Neural progenitor cell (in vitro differentiated cells): ENCODE measurements around the gene SMIM36. TPM values are rescaled to one million over a fixed set of nuclear protein-coding genes. Genes with fewer than 3 reads are reported as not detected.

Source experiments
- DNase-seq: peaks from one replicate; pipeline ENCODE4 v3.0.0-alpha.2; 2016; ENCODE audit warnings: low spot score
- H2AFZ ChIP-seq: fragments of 200-600 bp; sonication (generic); replicated peaks from 2 replicates; pipeline ENCODE4 v1.6.1; 2016; ENCODE audit warnings: antibody characterized with exemption
- H3F3A ChIP-seq: fragments of 200-600 bp; sonication (generic); 2 replicates; pipeline ENCODE4 v1.6.1; 2016; ENCODE audit warnings: antibody characterized with exemption, low read depth
- H3K27ac ChIP-seq: fragments of 200-600 bp; sonication (generic); 2 replicates; pipeline ENCODE4 v1.5.1; 2016; ENCODE audit warnings: mild to moderate bottlenecking
- H3K27me3 ChIP-seq: fragments of 200-600 bp; sonication (generic); 2 replicates; pipeline ENCODE4 v1.6.1; 2016; ENCODE audit warnings: mild to moderate bottlenecking, moderate library complexity
- H3K36me3 ChIP-seq: fragments of 200-600 bp; sonication (generic); 2 replicates; pipeline ENCODE4 v1.5.1; 2016
- H3K4me1 ChIP-seq: fragments of 200-600 bp; sonication (generic); 2 replicates; pipeline ENCODE4 v1.6.1; 2016; ENCODE audit warnings: mixed run types
- H3K4me2 ChIP-seq: fragments of 200-600 bp; sonication (generic); 2 replicates; pipeline ENCODE4 v1.6.1; 2016
- H3K4me3 ChIP-seq: fragments of 200-600 bp; sonication (generic); 2 replicates; pipeline ENCODE4 v1.5.1; 2016
- H3K79me2 ChIP-seq: fragments of 200-600 bp; sonication (generic); 2 replicates; pipeline ENCODE4 v1.6.1; 2016; ENCODE audit warnings: low read depth
- H3K9ac ChIP-seq: fragments of 200-600 bp; sonication (generic); 2 replicates; pipeline ENCODE4 v1.6.1; 2016
- H3K9me3 ChIP-seq: fragments of 200-600 bp; sonication (generic); 2 replicates; pipeline ENCODE4 v1.5.1; 2016; ENCODE audit warnings: low read depth
- H4K20me1 ChIP-seq: fragments of 200-600 bp; sonication (generic); 2 replicates; pipeline ENCODE4 v1.6.1; 2016; ENCODE audit warnings: low read depth
- H3K27ac Mint-ChIP-seq: 3 replicates; pipeline ENCODE4 v1.8.0; 2021; ENCODE audit warnings: mixed read lengths
- H3K27me3 Mint-ChIP-seq: 2 replicates; pipeline ENCODE4 v1.8.0; 2022; ENCODE audit warnings: low read depth, mild to moderate bottlenecking, inconsistent platforms, moderate library complexity, mixed read lengths; ENCODE audit not compliant: insufficient read depth
- H3K36me3 Mint-ChIP-seq: 3 replicates; pipeline ENCODE4 v1.8.0; 2021; ENCODE audit warnings: mixed read lengths
- H3K4me1 Mint-ChIP-seq: 3 replicates; pipeline ENCODE4 v1.8.0; 2021; ENCODE audit warnings: mixed read lengths
- H3K4me3 Mint-ChIP-seq: 3 replicates; pipeline ENCODE4 v1.8.0; 2021; ENCODE audit warnings: mild to moderate bottlenecking, moderate library complexity, mixed read lengths
- H3K9me3 Mint-ChIP-seq: 3 replicates; pipeline ENCODE4 v1.8.0; 2020; ENCODE audit warnings: mixed read lengths
- CTCF ChIP-seq: fragments of 200-600 bp; sonication (generic); IDR thresholded peaks from 2 replicates; pipeline ENCODE4 v1.5.1; 2017; ENCODE audit warnings: antibody characterized with exemption, mild to moderate bottlenecking
- EZH2 ChIP-seq: fragments of 200-600 bp; sonication (generic); IDR thresholded peaks from 2 replicates; pipeline ENCODE4 v1.6.1; 2017; ENCODE audit warnings: antibody characterized with exemption, mild to moderate bottlenecking, moderate library complexity
- EZH2phosphoT487 ChIP-seq: fragments of 200-600 bp; sonication (generic); IDR thresholded peaks from 2 replicates; pipeline ENCODE4 v1.6.1; 2017; ENCODE audit warnings: antibody characterized with exemption
- total RNA-seq: library from RNA; depleted of rRNA; stranded (reverse); fragments of >200 nt; gene quantifications from 2 replicates; pipeline ENCODE4 v1.2.3, GENCODE V29; 2015; ENCODE audit warnings: low replicate concordance

Gene SMIM36
- total RNA-seq, 1 donor from 2014 or later, result not detected

- no peaks in the 10 kb centered on the region for H3K36me3 ChIP-seq
- no peak overlapping the region for H3K4me3 Mint-ChIP-seq
- no peaks in the 10 kb centered on the region for H3K4me1 Mint-ChIP-seq
- no peaks in the 10 kb centered on the region for H3K79me2 ChIP-seq
- no peak overlapping the region for H3K4me2 ChIP-seq
- no peak overlapping the region for H3K4me3 ChIP-seq
- H3K27ac ChIP-seq, result no peak overlapping the region
- no peaks in the 10 kb centered on the region for H3K27me3 ChIP-seq
- H3K4me1 ChIP-seq, result no peaks in the 10 kb centered on the region
- no peaks in the 10 kb centered on the region for H3K9me3 ChIP-seq
- H3F3A ChIP-seq, result no peaks in the 10 kb centered on the region
- no peaks in the 10 kb centered on the region for H3K27me3 Mint-ChIP-seq
- no peaks in the 10 kb centered on the region for H3K36me3 Mint-ChIP-seq
- no peak for TF ChIP-seq CTCF
- TF ChIP-seq EZH2phosphoT487, result no peak
- no peak for TF ChIP-seq EZH2
- H3K27ac Mint-ChIP-seq, result no peak overlapping the region
- no peak overlapping the region for H3K9ac ChIP-seq
- no peak overlapping the region for H2AFZ ChIP-seq
- H3K9me3 Mint-ChIP-seq, result peaks cover 3% of the 10 kb centered on the region
- no peaks in the 10 kb centered on the region for H4K20me1 ChIP-seq
- no peak for DNase-seq
These were observed 32.5 kb upstream of the SMIM36 start for GRCh38 chr17:55543709-55544108.

GRCh38 chr17:55540414-55541091 is 29.3 kb upstream of the SMIM36 start:
- Mint-ChIP-seq H3K4me3 (no peak overlapping the region), H3K9me3 (no peaks in the 10 kb centered on the region), H3K36me3 (no peaks in the 10 kb centered on the region), H3K4me1 (no peaks in the 10 kb centered on the region), H3K27me3 (peaks cover 3% of the 10 kb centered on the region), H3K27ac (no peak overlapping the region)
- Histone ChIP-seq H3K9ac (no peak overlapping the region), H3K4me3 (no peak overlapping the region), H3K27ac (no peak overlapping the region), H3K79me2 (no peaks in the 10 kb centered on the region), H3K4me1 (no peaks in the 10 kb centered on the region), H3F3A (no peaks in the 10 kb centered on the region), H3K36me3 (no peaks in the 10 kb centered on the region), H3K9me3 (no peaks in the 10 kb centered on the region), H3K4me2 (no peak overlapping the region), H3K27me3 (no peaks in the 10 kb centered on the region), H2AFZ (no peak overlapping the region), H4K20me1 (no peaks in the 10 kb centered on the region)
- TF ChIP-seq EZH2phosphoT487, result no peak
- TF ChIP-seq EZH2, result no peak
- no peak for TF ChIP-seq CTCF
- no peak for DNase-seq

GRCh38 chr17:55536205-55536604 is 25.0 kb upstream of the SMIM36 start:
- no peak overlapping the region for H3K27ac ChIP-seq
- no peaks in the 10 kb centered on the region for H3K27me3 ChIP-seq
- H3K4me2 ChIP-seq, result no peak overlapping the region
- H2AFZ ChIP-seq, result no peak overlapping the region
- H3K4me3 Mint-ChIP-seq, result no peak overlapping the region
- no peak overlapping the region for H3K9ac ChIP-seq
- H3K4me1 Mint-ChIP-seq, result no peaks in the 10 kb centered on the region
- no peaks in the 10 kb centered on the region for H3K4me1 ChIP-seq
- H4K20me1 ChIP-seq, result no peaks in the 10 kb centered on the region
- no peak overlapping the region for H3K27ac Mint-ChIP-seq
- no peaks in the 10 kb centered on the region for H3K36me3 ChIP-seq
- DNase-seq, result no peak
- peaks cover 3% of the 10 kb centered on the region for H3K27me3 Mint-ChIP-seq
- no peaks in the 10 kb centered on the region for H3F3A ChIP-seq
- no peaks in the 10 kb centered on the region for H3K9me3 ChIP-seq
- H3K4me3 ChIP-seq, result no peak overlapping the region
- H3K36me3 Mint-ChIP-seq, result no peaks in the 10 kb centered on the region
- H3K9me3 Mint-ChIP-seq, result no peaks in the 10 kb centered on the region
- no peak for TF ChIP-seq CTCF
- TF ChIP-seq EZH2, result no peak
- TF ChIP-seq EZH2phosphoT487, result no peak
- H3K79me2 ChIP-seq, result no peaks in the 10 kb centered on the region
